GM19452 (cell line): ENCODE results near the gene USP31.
A peak's percentile ranks its signal among the peaks of the same experiment; 100 is the strongest.
"Not testable (repeated sequence)": the region's sequence is repeated elsewhere in the genome, so short reads cannot be mapped to it uniquely, and the experiment has no call there.

Experiments
- ATAC-seq: cut with Tn5 transposase; IDR thresholded peaks from one replicate; pipeline ENCODE4 v1.9.1; 2021; ENCODE audit not compliant: unreplicated experiment

The USP31 gene

DNA sequence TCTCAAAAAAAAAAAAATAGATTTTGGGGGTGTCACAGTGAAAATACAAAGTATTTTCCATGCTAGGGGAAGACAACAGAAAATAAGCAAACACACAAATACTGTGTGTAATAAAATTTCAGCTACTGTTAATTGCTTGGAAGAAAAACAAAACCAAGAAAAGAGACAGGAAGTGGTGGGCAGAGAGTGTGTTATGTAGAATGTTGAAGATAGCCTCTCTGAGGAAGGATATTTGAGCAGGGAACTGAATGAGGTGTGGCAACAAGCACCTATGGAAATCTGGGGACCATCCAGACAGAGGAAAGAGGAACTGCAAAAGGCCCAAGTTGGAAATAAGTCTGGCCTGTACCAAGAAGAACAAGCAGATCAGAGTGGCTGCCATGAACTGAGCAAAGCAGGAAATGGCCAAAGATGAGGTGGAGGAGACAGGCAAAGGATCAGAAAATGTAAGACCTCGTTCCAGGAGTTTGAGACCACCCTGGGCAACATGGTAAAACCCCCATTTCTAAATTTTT is 7.8 kb upstream of the USP31 start:
- ATAC-seq = no peak

DNA sequence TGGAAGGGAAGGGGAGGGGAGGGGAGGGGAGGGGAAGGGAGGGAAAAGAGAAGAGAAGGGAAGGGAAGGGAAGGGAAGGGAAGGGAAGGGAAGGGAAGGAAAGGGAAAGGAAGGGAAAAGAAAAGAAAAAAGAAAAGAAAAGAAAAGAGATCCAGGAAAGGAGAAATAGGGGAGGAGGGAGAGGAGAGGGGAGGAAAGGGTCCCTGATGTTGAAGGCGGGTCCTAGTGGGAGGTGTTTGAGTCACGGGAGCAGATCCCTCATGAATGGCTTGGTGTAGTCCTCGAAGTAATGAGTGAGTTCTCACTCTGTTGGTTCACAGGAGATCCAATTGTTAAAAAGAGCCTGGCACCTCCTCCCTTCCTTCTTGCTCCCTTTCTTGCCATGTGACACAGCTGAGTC is 6.9 kb upstream of the USP31 start:
- ATAC-seq = no peak

DNA sequence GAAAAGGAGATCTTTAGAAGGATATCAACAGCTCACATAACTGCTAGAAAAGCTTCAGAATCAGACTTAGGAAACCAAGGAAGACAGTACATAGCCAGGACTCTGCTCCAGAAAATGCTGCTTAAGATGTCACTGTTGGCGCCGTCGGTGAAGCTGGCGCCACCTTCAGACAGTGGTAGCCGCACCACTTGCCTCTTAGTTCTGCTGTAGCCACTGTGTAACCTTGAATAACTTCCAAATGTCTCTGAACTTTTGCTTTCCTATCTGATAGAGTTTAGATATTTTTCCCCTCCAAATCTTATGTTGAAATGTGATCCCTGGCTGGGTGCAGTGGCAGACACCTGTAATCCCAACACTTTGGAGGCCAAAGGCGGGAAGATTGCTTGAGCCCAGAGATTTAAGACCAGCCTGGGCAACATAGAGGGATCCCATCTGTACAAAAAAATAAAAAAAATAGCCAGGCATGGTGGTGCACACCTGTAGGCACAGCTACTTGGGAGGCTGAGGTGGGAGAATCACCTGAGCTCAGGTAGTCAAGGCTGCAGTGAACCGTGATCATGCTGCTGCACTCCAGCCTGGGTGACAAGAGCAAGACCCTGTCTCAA is 6.3 kb upstream of the USP31 start:
- ATAC-seq = no peak

DNA sequence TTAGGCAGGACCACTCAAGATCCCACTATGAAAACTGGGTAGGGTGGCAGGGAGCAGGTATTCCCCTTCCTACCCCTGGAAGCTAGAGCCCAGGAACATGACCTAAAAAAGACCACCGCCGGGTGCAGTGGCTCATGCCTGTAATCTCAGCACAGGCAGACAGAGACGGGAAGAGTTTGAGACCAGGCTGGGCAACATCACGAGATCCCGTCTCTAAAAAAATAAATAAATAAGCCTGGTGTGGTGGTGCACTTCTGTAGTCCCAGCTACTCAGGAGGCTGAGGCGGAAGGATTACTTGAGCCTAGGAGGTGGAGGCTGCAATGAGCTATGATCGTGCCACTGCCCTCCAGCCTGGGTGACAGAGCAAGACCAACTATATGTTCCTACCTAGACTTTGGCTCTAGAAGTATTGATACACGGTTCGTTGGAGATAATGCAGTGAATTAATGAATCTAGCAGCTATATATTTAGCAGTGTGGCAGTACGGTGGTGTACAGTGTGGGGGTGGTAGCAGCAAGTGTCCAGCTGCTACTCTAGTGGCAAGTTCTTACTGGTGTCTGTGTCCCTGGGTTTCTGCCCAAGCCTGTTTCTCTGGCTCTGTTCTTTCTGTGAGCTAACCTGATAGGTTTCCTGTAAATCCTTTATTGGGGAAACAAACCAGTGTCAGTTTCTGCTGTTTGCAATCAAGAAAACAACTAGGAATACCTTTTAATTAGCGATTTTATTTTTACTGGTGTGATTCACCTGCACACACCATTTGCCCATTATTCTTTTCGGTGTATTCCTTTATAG is 3.3 kb upstream of the USP31 start:
- no peak for ATAC-seq

DNA sequence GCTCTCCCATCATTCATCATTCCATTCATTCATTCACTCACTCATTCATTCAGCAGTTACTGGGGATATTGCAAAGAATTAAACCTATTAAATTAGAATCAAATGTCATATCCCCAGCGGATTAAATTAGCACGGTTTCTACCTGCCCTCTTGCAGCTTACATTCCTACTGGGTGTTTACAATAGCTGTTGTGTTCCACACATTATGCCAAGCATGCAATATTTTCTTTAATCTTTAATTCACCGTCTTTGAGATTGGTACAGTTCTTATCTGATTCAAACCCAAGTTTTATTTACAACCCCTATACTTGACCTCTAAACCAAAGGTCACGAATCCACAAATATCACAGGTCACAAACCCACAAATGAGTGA is 727 bp upstream of the USP31 start:
- no peak for ATAC-seq

DNA sequence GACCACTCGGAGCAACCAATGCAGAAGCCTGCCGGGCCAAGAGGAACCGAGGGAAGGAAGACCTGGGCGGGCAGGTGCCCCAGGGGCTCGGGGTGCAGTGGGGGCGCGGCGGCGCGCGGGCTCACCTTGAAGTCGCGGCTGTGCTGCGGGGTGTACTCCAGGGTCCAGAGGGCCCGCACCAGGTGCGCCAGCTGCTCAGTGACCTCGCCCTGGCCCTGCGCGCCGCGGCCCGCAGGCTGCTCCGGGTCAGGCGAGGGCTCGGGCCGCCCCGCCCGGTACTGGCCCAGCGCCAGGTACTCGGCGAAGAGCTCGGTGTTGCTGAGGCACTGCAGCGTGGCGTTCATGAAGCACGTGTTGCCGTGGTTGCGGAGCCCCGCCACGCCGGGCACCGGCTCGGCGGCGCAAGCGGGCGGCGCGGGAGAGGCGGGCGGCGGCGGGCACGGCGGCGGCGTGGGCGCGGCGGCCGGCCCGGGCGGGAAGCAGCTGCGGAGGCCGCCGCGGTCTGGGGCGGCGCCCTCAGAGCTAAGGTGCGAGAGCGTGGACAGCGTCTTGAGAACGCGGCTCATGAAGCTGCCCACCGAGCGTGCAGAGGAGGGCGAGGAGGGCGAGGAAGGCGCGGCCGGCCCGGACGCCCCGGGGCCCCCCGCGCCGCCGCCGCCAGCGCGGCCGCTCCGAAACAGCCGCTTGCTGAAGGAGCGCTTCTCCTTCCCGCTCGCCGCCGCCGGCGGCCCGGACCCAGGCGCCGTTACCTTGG is 562 bp downstream of the USP31 start:
- peak; percentile 38 for ATAC-seq

DNA sequence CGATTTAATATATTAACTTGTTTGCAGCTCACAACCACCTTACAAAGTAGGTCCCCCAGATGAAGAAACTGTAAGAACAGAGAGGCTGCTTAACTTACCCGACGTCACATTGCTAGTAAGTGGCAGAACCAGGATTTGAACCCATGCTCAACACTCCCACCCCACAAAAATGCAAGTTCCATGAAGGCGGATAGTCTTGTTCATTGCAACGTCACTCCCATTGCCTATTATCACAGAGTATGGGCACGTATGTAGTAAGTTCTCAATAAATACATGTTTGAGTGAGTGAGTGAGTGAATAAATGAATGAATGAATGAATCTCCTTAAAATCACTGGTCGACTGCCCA is 1.1 kb downstream of the USP31 start:
- ATAC-seq = no peak

DNA sequence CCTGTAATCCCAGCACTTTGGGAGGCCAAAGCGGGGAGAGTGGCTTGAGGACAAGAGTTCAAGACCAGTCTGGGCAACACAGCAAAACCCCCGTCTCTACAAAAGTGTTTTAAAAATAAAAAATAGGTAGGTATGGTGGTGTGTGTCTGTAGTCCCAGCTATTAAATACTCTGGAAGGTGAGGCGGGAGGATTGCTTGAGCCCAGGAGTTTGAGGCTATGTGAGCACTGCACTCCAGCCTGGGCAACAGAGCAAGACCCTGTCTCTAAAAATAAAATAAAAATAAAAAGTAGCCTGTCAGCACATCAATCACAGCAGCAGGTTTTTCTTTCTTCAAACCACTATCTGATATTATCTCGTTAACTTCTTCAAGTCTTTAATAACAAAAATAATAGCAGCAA is 1.6 kb downstream of the USP31 start:
- ATAC-seq = no peak

DNA sequence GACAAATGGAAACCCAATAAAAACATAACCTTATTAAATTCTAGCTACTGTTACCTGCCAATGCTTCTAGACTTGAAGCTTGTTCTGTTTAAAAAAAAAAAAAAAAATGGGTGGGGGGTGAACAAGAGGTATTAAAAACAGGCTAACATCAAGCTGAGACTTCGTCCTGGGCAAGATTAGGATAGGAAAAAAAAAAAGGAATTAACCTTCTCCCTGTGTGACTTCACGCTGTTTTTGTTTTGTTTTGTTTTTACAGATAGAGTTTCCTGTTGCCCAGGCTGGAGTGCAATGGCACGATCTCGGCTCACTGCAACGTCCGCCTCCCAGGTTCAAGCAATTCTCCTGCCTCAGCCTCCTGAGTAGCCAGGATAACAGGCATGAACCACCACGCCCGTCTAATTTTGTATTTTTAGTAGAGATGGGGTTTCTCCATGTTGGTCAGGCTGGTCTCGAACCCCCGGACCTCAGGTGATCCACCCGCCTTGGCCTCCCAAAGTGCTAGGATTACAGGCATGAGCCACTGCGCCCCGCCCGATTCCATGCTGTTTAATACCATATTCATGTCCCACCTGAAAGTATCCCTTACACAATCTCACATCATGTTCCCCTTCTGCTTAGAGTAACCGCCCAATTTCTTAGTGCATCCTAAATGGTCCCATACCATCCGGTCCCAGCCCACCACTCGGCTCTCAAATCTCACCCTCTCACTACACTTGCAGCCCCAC is 2.2 kb downstream of the USP31 start:
- no peak for ATAC-seq

DNA sequence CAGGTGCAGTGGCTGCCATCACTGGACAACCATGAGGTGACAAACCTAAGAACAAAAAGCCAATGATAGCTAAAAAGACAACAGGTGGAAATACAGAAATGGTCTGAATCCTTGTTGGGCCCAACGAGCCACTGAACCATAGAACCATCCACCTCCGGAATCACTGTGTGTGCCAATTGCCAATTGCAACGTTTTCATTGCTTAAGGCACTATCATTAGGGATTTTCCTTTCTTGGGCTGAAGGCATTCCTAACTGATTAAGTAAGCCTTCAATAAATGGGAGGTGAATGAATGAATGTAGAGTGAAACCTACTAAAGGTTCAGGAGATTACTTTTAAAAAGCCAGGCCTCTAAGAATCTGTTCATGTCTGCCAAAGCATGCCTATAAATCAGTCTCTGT is 3.6 kb downstream of the USP31 start:
- no peak for ATAC-seq

DNA sequence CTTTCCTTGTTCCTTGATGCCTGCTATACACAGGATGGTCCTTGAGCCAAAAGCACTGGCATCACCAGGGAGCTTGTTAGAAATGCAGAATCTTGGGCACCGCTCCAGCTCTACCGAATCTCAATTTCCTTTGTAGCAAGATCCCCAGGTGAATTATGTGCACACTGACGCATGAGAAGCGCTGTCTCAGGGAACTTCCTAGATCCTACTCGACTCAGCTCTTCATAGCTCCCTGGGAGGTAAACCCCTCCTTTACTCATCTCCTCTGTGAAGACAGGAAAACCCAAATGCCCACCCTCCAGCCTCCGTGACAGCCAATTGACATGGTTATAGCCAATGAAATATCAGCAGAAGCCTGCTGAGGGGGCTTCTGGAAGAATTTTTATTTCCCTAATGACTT is 4.1 kb downstream of the USP31 start:
- ATAC-seq = no peak

DNA sequence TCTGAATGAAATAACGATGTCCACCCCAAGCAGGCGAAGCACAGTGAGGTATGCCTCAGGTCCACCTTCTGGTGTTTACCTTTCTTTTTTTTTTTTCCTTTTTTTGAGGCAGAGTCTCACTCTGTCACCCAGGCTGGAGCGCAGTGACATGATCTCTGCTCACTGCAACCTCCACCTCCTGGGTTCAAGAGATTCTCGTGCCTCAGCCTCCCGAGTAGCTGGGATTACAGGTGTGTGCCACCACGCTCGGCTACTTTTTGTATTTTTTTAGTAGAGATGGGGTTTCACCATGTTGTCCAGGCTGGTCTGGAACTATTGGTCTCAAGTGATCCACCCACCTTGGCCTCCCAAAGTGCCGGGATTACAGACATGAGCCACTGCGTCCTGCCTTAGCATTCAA is 4.9 kb downstream of the USP31 start:
- ATAC-seq = not testable (repeated sequence)

DNA sequence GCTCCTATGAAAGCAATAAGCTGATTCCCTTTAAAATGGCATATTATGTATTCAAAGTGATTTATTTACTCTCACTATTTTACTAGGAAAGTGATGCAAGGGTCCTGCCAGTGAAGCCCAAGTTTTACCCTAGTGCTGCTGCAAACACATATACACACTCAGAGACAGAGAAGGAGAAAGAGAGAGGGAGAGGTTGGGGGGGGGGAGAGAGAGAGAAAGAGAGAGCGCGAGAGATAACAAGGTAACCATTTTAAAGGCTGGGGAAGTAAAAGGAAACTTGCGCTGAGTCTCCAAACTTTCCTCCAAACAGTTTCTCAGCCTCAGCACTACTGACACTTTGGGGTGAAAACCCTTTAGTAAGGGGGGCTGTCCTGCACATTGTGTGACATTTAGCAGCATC is 5.9 kb downstream of the USP31 start:
- ATAC-seq = no peak

DNA sequence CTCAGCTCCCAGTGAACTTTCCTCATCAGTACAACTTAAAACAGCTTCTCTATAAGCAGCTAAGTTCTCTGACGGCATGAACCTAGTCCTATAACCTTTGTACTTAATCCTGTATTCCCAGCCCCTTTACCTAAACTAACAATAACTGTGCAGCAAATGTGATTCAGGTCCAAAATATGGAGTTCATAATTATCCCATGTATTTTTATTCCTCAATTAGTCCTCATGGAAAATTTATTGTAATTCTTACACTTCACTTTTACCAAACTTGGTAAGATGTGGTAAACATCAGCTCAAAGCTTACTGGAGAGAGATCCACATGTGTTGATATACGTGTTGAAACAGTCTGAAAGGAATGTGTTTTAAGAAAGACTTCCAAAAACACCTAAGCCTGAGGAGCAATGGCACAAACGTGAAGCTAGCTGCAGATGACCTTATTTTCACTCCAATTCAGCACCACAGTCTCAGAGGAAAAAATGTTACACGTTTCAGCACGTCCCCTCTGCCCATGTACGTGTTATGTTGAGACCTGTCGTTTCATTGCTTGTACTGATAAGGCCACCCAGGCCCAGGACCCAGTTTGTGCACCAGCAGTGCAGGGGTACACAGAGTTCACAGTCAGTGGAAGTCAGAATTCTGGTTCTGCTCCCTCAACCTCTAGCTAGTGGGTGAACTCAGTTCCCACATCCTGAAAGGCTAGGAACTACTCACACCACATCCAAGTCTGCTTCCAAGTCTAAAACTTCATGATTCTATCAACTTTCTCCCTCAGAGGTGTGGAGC is 7.1 kb downstream of the USP31 start:
- no peak for ATAC-seq

DNA sequence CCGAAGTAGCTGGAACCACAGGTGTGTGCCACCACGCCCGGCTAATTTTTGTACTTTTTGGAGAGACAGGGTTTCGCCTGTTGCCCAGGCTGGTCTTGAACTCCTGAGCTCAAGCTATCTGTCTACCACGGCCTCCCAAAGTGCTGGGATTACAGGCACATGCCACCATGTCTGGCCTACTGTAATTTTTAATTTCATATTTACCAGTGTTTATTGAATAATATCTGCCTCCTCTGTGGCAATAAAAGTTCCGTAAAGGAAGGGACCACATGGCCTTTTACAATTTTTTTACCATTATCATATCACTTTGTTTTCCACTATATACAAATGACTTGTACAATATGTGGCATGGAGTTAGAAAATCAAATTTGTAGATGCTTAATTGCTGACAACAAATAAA is 7.8 kb downstream of the USP31 start:
- ATAC-seq = no peak

DNA sequence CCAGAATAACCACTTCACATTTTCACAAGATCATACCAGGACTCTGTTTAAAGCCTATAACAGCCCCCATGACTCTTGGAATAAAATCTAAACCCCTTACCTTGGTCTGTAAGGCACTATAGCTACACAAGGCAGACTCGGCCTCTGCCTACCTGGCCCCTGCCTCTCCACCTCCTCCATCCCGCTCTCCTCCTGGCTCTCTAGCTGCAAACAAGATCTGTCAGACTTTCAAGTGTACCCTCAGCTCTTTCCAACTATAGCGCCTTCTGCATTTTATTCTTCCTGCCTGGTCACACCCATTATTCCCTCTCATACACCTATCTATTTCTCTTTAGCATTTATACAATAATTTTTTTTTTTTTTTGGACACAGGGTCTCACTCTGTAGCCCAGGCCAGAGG is 8.2 kb downstream of the USP31 start:
- ATAC-seq = no peak

DNA sequence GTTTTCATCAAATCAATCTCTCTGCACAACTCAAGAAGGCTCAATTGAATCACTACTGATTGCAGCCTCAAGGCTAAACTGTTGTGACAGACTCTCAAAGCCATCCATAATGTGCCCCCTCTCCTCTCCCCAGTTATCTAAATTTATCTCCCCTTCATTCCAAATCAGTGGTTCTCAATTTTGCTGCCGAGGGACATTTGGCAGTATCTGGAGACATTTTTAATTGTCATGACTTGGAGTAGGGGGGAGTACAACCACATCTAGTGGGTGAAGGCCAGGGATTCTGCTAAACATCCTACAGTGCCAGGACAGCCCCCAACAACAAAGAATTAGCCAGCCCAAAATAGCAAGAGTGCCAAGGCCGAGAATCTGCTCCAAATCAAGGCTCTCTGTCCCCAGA is 9.1 kb downstream of the USP31 start:
- no peak for ATAC-seq

DNA sequence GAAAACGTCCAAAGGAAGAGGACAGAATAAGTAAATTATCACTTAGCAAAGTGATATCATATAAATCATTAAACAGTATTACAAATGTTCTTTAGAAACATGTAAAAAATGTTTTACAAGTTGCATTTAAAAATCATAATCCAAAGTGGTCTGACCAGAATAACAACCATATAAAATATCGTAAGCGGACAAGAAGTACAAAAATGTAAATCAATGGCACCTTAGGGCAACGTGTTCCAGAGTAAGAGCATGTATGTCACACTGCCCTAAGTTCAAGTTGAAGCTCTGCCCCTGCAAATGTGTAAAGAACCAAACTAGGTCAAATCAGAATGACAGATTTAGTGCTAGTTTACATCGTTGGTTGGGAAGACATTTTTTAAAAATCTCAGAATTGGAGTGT is 11.4 kb downstream of the USP31 start:
- ATAC-seq = no peak

DNA sequence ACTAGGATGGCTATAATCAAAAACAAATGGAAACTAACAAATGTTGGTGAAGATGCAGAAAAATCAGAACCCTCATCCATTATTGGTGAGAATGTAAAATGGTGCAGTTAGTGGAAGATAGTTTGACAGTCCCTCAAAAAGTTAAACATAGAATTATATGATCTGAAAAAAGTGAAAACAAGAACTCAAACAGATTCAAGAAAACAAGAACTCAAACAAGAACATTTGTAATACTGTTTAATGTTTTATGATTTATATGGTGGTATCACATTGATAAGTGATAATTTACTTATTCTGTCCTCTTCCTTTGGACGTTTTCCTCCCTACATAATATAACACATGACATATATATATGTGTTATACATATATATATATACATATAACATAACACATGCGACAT is 12.0 kb downstream of the USP31 start:
- no peak for ATAC-seq

DNA sequence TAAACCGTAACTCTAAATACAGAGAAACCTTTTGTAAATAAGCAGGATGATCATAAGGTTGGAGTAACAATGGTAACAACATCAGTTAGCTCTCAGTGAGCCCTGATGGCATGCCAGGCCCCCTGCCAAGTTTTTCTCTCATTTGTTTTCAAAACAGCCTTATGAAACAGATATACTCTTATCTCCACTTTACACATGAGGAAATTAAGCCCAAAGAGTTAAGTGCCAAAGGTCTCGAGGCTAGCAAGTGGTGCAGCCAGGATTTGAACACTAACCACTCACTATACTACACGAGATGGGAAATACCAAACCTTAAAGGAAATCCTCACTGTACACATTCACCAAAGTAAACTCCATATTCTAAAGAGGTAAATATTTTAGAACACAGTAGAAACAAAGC is 15.0 kb downstream of the USP31 start:
- ATAC-seq = no peak
